H1 (cell line): ENCODE data around the gene SLC6A8. TPM values are rescaled to one million over a fixed set of nuclear protein-coding genes. Genes with fewer than 3 reads are reported as not detected.

Source experiments
- CTCF ChIA-PET: fragments of 300-600 bp; sonication (Branson Sonifier 250); formaldehyde crosslinking; loops from one replicate; lab custom pipeline; 2021; ENCODE audit not compliant: partially characterized antibody; lab: Charles Lee
- POLR2A ChIA-PET: fragments of 300-600 bp; sonication (Branson Sonifier 250); formaldehyde crosslinking; loops from one replicate; lab custom pipeline; 2021; ENCODE audit warnings: inconsistent platforms; ENCODE audit not compliant: partially characterized antibody; lab: Charles Lee
- DNase-seq, 2 experiments: peaks; one replicate each; pipeline versions ENCODE4 v3.0.0 to v3.0.0-alpha.2; 2010 to 2022; ENCODE audit warnings: low spot score in 2 of 2, low read depth in 1 of 2, mixed read lengths in 1 of 2
- FAIRE-seq: peaks from 2 replicates; lab custom pipeline; 2011; peaks lifted over from hg19 to GRCh38; lab: Jason Lieb, UNC
- H2AFZ ChIP-seq: 2 replicates; pipeline ENCODE4 v1.8.1; 2012; ENCODE audit warnings: low read length, inconsistent platforms
- H2AK5ac ChIP-seq: 2 replicates; pipeline ENCODE4 v1.6.1; 2013; ENCODE audit warnings: low read depth, low read length
- H2BK120ac ChIP-seq: replicated peaks from 2 replicates; pipeline ENCODE3; 2013; ENCODE audit warnings: low read depth, low read length, inconsistent platforms
- H2BK12ac ChIP-seq: 2 replicates; pipeline ENCODE4 v1.6.1; 2013; ENCODE audit warnings: low read depth, low read length
- H2BK15ac ChIP-seq: 2 replicates; pipeline ENCODE4 v1.6.1; 2013; ENCODE audit warnings: low read length
- H2BK20ac ChIP-seq: 2 replicates; pipeline ENCODE4 v1.6.1; 2013; ENCODE audit warnings: low read length
- H2BK5ac ChIP-seq: 2 replicates; pipeline ENCODE4 v1.6.1; 2013; ENCODE audit warnings: low read depth, low read length
- H3K14ac ChIP-seq: 2 replicates; pipeline ENCODE4 v1.6.1; 2013; ENCODE audit warnings: inconsistent platforms; ENCODE audit not compliant: insufficient read length
- H3K18ac ChIP-seq: 2 replicates; pipeline ENCODE4 v1.6.1; 2013; ENCODE audit warnings: low read length; ENCODE audit errors: extremely low read depth
- H3K23ac ChIP-seq: 2 replicates; pipeline ENCODE4 v1.6.1; 2013; ENCODE audit warnings: inconsistent platforms; ENCODE audit not compliant: insufficient read length
- H3K23me2 ChIP-seq: 2 replicates; pipeline ENCODE4 v1.6.1; 2013; ENCODE audit warnings: low read depth, low read length
- H3K27ac ChIP-seq: 2 replicates; pipeline ENCODE4 v1.6.1; 2011; ENCODE audit warnings: low read depth, low read length, inconsistent platforms
- H3K27me3 ChIP-seq, 4 experiments: replicated peaks in 1 of 4; 1 replicate in 1 of 4; 2 replicates in 3 of 4; pipeline versions ENCODE4 v1.6.1 to v1.8.1; 2011 to 2013; ENCODE audit warnings: low read length in 3 of 4, mild to moderate bottlenecking in 3 of 4, inconsistent platforms in 2 of 4, mixed read lengths in 2 of 4, moderate library complexity in 1 of 4; ENCODE audit not compliant: control insufficient read depth in 3 of 4, insufficient read depth in 3 of 4; ENCODE audit errors: extremely low read depth in 1 of 4
- H3K36me3 ChIP-seq, 4 experiments: 2 replicates each; pipeline versions ENCODE4 v1.6.1 to v1.8.1; 2011 to 2013; ENCODE audit warnings: mild to moderate bottlenecking in 4 of 4, low read length in 3 of 4, moderate library complexity in 2 of 4, control low read depth in 1 of 4, inconsistent platforms in 1 of 4; ENCODE audit not compliant: insufficient read depth in 4 of 4, control insufficient read depth in 2 of 4
- H3K4ac ChIP-seq: replicated peaks from 2 replicates; pipeline ENCODE3; 2013; ENCODE audit warnings: low read length, low read depth, mixed read lengths, inconsistent platforms; ENCODE audit not compliant: insufficient read length
- H3K4me1 ChIP-seq, 4 experiments: replicated peaks in 1 of 4; 1 replicate in 1 of 4; 2 replicates in 3 of 4; pipeline versions ENCODE4 v1.6.1 to v1.8.1; 2011 to 2013; ENCODE audit warnings: low read length in 3 of 4, inconsistent platforms in 2 of 4, mixed read lengths in 1 of 4; ENCODE audit not compliant: insufficient read depth in 4 of 4, control insufficient read depth in 3 of 4
- H3K4me2 ChIP-seq, 2 experiments: 2 replicates each; pipeline versions ENCODE4 v1.6.1 to v1.8.1; 2011 to 2013; ENCODE audit warnings: low read depth in 2 of 2, low read length in 2 of 2, control low read depth in 1 of 2, inconsistent platforms in 1 of 2, mild to moderate bottlenecking in 1 of 2; ENCODE audit not compliant: insufficient read depth in 1 of 2
- H3K4me3 ChIP-seq, 4 experiments: fragments of 200-600, 300-600 bp in 1 of 4; sonication (generic), shearing (Covaris generic), sonication (Bioruptor Twin) in 1 of 4; 2 replicates each; pipeline versions ENCODE4 v1.5.1 to v1.8.1; 2011 to 2016; ENCODE audit warnings: low read length in 4 of 4, low read depth in 3 of 4, control low read depth in 2 of 4, inconsistent platforms in 2 of 4, mild to moderate bottlenecking in 2 of 4, mixed read lengths in 1 of 4, moderate library complexity in 1 of 4; ENCODE audit not compliant: insufficient read depth in 2 of 4; ENCODE audit errors: extremely low read depth in 1 of 4
- H3K56ac ChIP-seq: replicated peaks from 2 replicates; pipeline ENCODE3; 2013; ENCODE audit warnings: low read depth, mild to moderate bottlenecking, mixed read lengths, low read length, inconsistent platforms; ENCODE audit not compliant: insufficient read length
- H3K79me1 ChIP-seq: 2 replicates; pipeline ENCODE4 v1.6.1; 2013; ENCODE audit warnings: low read depth, low read length, control low read depth
- H3K79me2 ChIP-seq, 2 experiments: 2 replicates each; pipeline versions ENCODE4 v1.6.1 to v1.8.1; 2012 to 2013; ENCODE audit warnings: low read length in 2 of 2, mild to moderate bottlenecking in 2 of 2, inconsistent platforms in 1 of 2; ENCODE audit not compliant: insufficient read depth in 2 of 2, control insufficient read depth in 1 of 2
- H3K9ac ChIP-seq, 4 experiments: replicated peaks in 1 of 4; 1 replicate in 1 of 4; 2 replicates in 3 of 4; pipeline versions ENCODE4 v1.6.1 to v1.8.1; 2011 to 2013; ENCODE audit warnings: low read depth in 3 of 4, low read length in 3 of 4, control low read depth in 2 of 4, mild to moderate bottlenecking in 2 of 4, moderate library complexity in 2 of 4, inconsistent platforms in 1 of 4; ENCODE audit errors: extremely low read depth in 1 of 4
- H3K9me3 ChIP-seq, 2 experiments: 2 replicates each; pipeline versions ENCODE4 v1.6.1 to v1.8.1; 2012 to 2013; ENCODE audit warnings: mild to moderate bottlenecking in 2 of 2, moderate library complexity in 2 of 2, control low read depth in 1 of 2, inconsistent platforms in 1 of 2, low read depth in 1 of 2, low read length in 1 of 2, mixed read lengths in 1 of 2; ENCODE audit not compliant: insufficient read depth in 2 of 2
- H4K20me1 ChIP-seq, 2 experiments: replicated peaks in 1 of 2; 2 replicates each; pipeline versions ENCODE3 to v1.8.1; 2011 to 2013; ENCODE audit warnings: inconsistent platforms in 2 of 2, low read length in 2 of 2, mild to moderate bottlenecking in 1 of 2; ENCODE audit not compliant: insufficient read depth in 2 of 2, control insufficient read depth in 1 of 2
- H4K5ac ChIP-seq: 2 replicates; pipeline ENCODE4 v1.6.1; 2013; ENCODE audit warnings: low read length, low read depth, mixed read lengths, inconsistent platforms; ENCODE audit not compliant: insufficient read length
- H4K8ac ChIP-seq: 2 replicates; pipeline ENCODE4 v1.8.0; 2013; ENCODE audit warnings: mild to moderate bottlenecking, moderate library complexity, low read length, inconsistent platforms; ENCODE audit not compliant: insufficient read depth; ENCODE audit errors: extremely low read depth
- H4K91ac ChIP-seq: replicated peaks from 2 replicates; pipeline ENCODE3; 2013; ENCODE audit warnings: low read length, mixed read lengths, inconsistent platforms; ENCODE audit not compliant: insufficient read length
- BCL11A ChIP-seq, 2 experiments: IDR thresholded peaks; one replicate each; pipeline ENCODE4 v1.6.1; 2011; ENCODE audit warnings: low read depth in 2 of 2, low read length in 2 of 2, mild to moderate bottlenecking in 2 of 2
- CHD2 ChIP-seq: IDR thresholded peaks from 2 replicates; pipeline ENCODE4 v1.6.1; 2012; ENCODE audit warnings: low read length, improper control_type of control experiment
- E2F6 ChIP-seq: IDR thresholded peaks from 2 replicates; pipeline ENCODE4 v1.6.1; 2012; ENCODE audit warnings: inconsistent platforms
- EGR1 ChIP-seq: IDR thresholded peaks from 2 replicates; pipeline ENCODE4 v1.6.1; 2011; ENCODE audit warnings: low read depth, low read length, borderline replicate concordance
- JUN ChIP-seq: IDR thresholded peaks from 2 replicates; pipeline ENCODE4 v1.6.1; 2011; ENCODE audit warnings: low read depth, mild to moderate bottlenecking, improper control_type of control experiment, low read length
- MAFK ChIP-seq: IDR thresholded peaks from 2 replicates; pipeline ENCODE4 v1.6.1; 2012; ENCODE audit warnings: low read depth, mild to moderate bottlenecking, improper control_type of control experiment, low read length
- NANOG ChIP-seq: IDR thresholded peaks from 2 replicates; pipeline ENCODE4 v1.6.1; 2011; ENCODE audit warnings: low read length, low read depth, mild to moderate bottlenecking, inconsistent platforms; ENCODE audit not compliant: insufficient read depth, poor library complexity, severe bottlenecking
- SIRT6 ChIP-seq: IDR thresholded peaks from one replicate; pipeline ENCODE4 v1.7.1; 2012; ENCODE audit warnings: low read length, inconsistent platforms
- SP4 ChIP-seq: IDR thresholded peaks from 2 replicates; pipeline ENCODE4 v1.6.1; 2012; ENCODE audit warnings: low read length, inconsistent platforms
- SUZ12 ChIP-seq: fragments of 200-600 bp; sonication (generic); IDR thresholded peaks from 2 replicates; pipeline ENCODE4 v1.6.1; 2012; ENCODE audit warnings: mild to moderate bottlenecking, inconsistent platforms, low read length, moderate library complexity, mixed read lengths
- TAF1 ChIP-seq: IDR thresholded peaks from 2 replicates; pipeline ENCODE4 v1.6.1; 2011; ENCODE audit warnings: mild to moderate bottlenecking, low read depth, low read length
- WGBS, 2 experiments: shearing (Covaris generic) in 1 of 2; methylation state at CpG; one replicate each; pipeline versions ENCODE4 v1.1.6 to v1.1.7; 2013 to 2015; ENCODE audit warnings: low lambda C conversion rate in 2 of 2, mixed read lengths in 2 of 2, inconsistent platforms in 1 of 2, low coverage in 1 of 2, missing lambda C conversion rate in 1 of 2; ENCODE audit not compliant: insufficient replicate concordance in 2 of 2, insufficient coverage in 1 of 2, insufficient read length in 1 of 2; ENCODE audit errors: extremely low coverage in 1 of 2, missing lambda C conversion rate in 1 of 2; 5-methylcytosine and 5-hydroxymethylcytosine counted together
- polyA plus RNA-seq, 7 experiments: library from polyadenylated mRNA; depleted of rRNA in 3 of 7; stranded (reverse) in 5 of 7; unstranded in 2 of 7; fragments of >200 nt in 5 of 7; fragments of 200-250 nt in 2 of 7; gene quantifications; 1 replicate in 5 of 7; 2 replicates in 1 of 7; 4 replicates in 1 of 7; pipeline versions ENCODE4 v1.2.1 to v1.2.3, GENCODE V29; 2011 to 2013; ENCODE audit warnings: missing spikeins in 2 of 7, mixed read lengths in 2 of 7
- total RNA-seq: library from RNA; stranded (reverse); fragmentation: NEBNext Ultra II Directional; extraction: Animal tissue kit (Norgen Biotek cat#: 25700); gene quantifications from 2 replicates; pipeline ENCODE4 v1.2.1, GENCODE V29; 2021
- TF ChIP-seq, protein P1 (sequence below): IDR thresholded peaks from 2 replicates; pipeline ENCODE4 v1.6.1; 2011; ENCODE audit warnings: low read length, improper control_type of control experiment

Gene SLC6A8
- total and polyA plus RNA-seq, 2 of the 8 experiments (the other 6 are each of a cell fraction or from before 2014, with no cell fraction given), result 87.7 to 94.7 TPM

- ChIA-PET CTCF (interaction anchor here (0.7 to 1.8 kb wide), 3 partner anchors 9 to 159 kb away, joined by 3 to 4 read pairs (median 3); no protein-coding TSS in a partner anchor), POLR2A (no interaction called here)
- no peak overlapping the region for H2AK5ac ChIP-seq
- H3K23me2 ChIP-seq, result no peaks in the 10 kb centered on the region
- H3K4me1 ChIP-seq, result peaks cover 0 to 4% (median under 1%) of the 10 kb centered on the region in 4 experiments; a peak in 5 of 7 replicates
- no peak overlapping the region for H3K27ac ChIP-seq
- H3K23ac ChIP-seq, result no peak overlapping the region
- DNase-seq (no peak), FAIRE-seq (no peak)
- no peaks in the 10 kb centered on the region for H3K27me3 ChIP-seq
- H4K8ac ChIP-seq, result no peak overlapping the region
- no peak overlapping the region for H3K14ac ChIP-seq
- no peaks in the 10 kb centered on the region for H3K79me2 ChIP-seq
- no peaks in the 10 kb centered on the region for H3K79me1 ChIP-seq
- H4K20me1 ChIP-seq, result no peaks in the 10 kb centered on the region
- no peak overlapping the region for H3K56ac ChIP-seq
- no peak overlapping the region for H2BK120ac ChIP-seq
- no peaks in the 10 kb centered on the region for H3K9me3 ChIP-seq
- WGBS, 2 experiments, result 91% methylated on average over 11 of the region's 27 CpGs; no CpG with 5 or more reads in 1 of the 2 experiments
- no peak overlapping the region for H3K18ac ChIP-seq
- H2AFZ ChIP-seq, result no peak overlapping the region
- no peak overlapping the region for H2BK20ac ChIP-seq
- H3K4me3 ChIP-seq, result no peak overlapping the region
- no peak overlapping the region for H4K91ac ChIP-seq
- H4K5ac ChIP-seq, result no peak overlapping the region
- no peak overlapping the region for H2BK5ac ChIP-seq
- H2BK12ac ChIP-seq, result no peak overlapping the region
- H3K36me3 ChIP-seq, result no peaks in the 10 kb centered on the region
- no peak overlapping the region for H3K4ac ChIP-seq
- TF ChIP-seq JUN (no peak), E2F6 (no peak), SUZ12 (no peak), SIRT6 (no peak), CHD2 (no peak), TAF1 (no peak), EGR1 (no peak), MAFK (no peak), NANOG (no peak), SP4 (no peak), BCL11A (IDR thresholded peaks at IDR 0.05; ENCODE audit: low read depth in 2 of 2, low read length in 2 of 2) (no peak)
- TF ChIP-seq, protein P1, sequence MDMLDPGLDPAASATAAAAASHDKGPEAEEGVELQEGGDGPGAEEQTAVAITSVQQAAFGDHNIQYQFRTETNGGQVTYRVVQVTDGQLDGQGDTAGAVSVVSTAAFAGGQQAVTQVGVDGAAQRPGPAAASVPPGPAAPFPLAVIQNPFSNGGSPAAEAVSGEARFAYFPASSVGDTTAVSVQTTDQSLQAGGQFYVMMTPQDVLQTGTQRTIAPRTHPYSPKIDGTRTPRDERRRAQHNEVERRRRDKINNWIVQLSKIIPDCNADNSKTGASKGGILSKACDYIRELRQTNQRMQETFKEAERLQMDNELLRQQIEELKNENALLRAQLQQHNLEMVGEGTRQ, result no peak
- H3K9ac ChIP-seq, result no peak overlapping the region
- H2BK15ac ChIP-seq, result no peak overlapping the region
- no peak overlapping the region for H3K4me2 ChIP-seq
These were observed 50.4 kb downstream of the SLC6A8 start for GRCh38 chrX:153738056-153738605.
